ENCODE data around the gene SMC6.

SMC6 gene

GRCh38 chr2:17762451-17762850, 8.8 kb upstream of the SMC6 start:
- DNase-seq, result no peak

DNA sequence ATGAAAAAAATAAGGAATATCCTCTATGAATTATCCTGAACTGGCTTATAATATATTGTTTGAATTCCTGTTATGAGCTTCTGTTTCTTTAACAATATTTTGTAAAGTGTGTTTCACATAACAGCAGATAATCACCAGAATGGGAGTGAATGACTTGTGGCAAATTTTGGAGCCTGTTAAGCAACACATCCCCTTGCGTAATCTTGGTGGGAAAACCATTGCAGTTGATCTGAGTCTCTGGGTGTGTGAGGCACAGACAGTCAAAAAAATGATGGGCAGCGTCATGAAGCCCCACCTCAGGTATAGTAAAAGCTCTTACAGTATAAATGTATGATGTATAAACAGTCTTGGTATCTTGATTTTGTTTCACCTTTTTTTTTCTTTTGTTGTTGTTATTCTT, 6.2 kb upstream of the SMC6 start:
- no peak for DNase-seq

- no peak for DNase-seq
These were observed 4.5 kb upstream of the SMC6 start for GRCh38 chr2:17758118-17758517.

DNA sequence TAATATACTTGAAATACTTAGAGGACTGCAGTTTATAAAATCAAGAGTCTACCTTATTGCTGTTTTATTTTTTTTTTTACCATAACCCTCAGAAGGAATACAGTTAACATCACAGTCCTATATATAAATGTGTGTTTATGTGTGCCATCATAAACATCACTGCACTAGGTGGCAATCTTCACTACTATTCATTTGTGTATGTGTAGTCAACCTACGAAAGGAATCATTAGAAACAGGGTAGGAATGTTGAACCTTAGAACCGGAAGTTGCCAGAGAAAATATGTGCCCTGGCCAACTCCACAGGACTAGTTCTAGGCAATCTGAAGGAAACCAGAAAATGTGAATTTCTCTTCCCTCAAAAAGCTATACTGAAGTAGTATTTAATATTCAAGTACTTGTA, 3.7 kb upstream of the SMC6 start:
- DNase-seq, result peak; percentile 59

DNA sequence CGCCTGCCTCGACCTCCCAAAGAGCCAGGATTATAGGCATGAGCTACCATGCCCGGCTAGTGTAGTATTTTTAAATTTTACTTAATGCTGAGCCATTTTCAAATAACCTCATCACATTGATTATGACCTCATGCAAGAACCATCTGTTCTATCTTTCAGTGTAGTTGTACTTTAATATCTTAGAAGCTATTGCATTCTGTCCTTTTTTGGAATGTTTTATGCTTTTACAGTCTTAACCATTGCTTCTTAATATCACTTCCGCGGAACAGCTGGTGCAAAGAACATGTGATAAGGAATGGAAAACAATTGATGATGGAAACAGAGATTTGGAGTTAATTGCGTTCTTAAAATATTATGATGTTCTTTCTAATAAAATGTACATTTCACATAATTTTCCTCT, 3.1 kb upstream of the SMC6 start:
- DNase-seq, result peak; percentile 50

- DNase-seq, result no peak
These were observed 1.3 kb upstream of the SMC6 start for GRCh38 chr2:17754773-17755425.

DNA sequence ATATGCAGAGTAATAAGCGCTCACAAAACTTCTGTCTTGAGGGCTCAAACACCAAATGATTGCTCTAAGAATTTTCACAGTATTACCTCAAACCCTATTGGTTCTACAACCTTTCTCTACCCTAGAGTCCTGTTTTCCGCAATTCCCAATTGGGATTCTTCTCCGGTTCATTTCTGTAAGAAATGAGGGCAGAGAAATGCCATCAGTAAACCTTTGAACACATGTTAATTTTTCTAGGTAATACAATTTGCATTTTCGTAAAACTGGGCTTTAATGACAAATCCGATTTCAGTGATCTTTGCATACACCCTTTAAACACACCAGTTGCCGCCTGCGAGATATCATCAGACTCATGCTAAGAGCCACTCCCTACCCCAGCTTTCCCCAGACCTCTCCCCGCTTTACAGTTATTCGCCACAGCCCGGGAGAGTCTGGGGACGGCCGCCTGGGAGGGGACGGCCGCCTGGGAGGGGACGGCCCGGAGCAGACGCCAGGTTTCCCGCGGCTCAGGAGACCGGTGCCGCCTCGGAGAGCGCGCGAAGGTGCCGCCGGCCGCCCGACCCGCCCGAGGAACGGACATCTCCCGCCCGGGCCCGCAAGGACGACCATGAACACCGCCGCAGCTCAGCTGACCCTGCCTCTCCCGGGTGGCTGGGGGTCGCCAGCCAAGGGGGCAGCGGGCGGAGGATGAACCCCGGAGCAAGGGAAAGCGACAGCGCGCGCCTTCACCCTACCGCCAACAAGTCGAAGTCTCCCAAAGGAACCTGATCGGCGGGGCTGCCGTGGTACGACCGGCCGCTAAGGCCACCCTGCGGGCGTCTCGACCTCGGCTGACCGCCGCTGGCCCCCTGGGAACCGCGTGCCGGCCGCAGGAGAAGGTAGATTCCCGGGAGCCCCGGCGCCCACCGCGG, 463 bp downstream of the SMC6 start:
- DNase-seq, result peak; percentile 65

DNA sequence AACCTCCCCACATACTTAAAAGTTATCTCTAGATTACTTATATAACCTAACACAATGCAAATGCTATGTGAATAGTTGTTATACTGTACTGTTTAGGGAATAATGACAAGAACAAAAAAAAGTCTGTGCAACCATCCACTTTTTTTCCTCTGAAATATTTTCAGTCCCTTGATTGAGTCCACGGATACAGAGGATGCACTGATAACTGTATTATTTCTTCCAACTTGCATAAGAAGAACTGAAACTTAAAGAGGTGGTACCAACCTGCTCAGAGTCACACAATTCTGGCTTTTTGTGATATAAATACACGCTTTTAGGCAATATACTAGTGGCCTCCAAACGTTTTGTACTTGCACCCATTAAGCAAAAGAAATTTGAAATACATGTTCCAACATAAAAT, 1.4 kb downstream of the SMC6 start:
- no peak for DNase-seq

GRCh38 chr2:17749753-17750438, 3.7 kb downstream of the SMC6 start:
- DNase-seq, result no peak

DNA sequence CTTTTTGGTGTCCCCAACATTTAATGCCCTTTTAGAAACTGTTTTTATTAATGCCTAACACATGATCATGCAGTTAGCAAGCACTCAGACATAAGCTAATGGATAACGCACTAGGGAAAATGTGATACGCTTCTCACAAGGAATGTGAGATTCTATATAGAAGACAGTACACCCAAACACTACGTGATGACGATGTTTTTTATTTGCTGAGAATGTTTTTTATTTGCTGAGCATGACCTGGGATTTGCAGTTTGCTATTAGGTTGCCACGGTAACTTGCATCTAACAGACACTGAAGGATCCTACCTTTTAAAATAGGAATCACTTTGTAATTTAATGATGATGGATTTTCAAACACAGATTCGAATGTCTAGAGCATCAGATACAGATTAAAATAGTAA, 4.9 kb downstream of the SMC6 start:
- DNase-seq, result no peak

DNA sequence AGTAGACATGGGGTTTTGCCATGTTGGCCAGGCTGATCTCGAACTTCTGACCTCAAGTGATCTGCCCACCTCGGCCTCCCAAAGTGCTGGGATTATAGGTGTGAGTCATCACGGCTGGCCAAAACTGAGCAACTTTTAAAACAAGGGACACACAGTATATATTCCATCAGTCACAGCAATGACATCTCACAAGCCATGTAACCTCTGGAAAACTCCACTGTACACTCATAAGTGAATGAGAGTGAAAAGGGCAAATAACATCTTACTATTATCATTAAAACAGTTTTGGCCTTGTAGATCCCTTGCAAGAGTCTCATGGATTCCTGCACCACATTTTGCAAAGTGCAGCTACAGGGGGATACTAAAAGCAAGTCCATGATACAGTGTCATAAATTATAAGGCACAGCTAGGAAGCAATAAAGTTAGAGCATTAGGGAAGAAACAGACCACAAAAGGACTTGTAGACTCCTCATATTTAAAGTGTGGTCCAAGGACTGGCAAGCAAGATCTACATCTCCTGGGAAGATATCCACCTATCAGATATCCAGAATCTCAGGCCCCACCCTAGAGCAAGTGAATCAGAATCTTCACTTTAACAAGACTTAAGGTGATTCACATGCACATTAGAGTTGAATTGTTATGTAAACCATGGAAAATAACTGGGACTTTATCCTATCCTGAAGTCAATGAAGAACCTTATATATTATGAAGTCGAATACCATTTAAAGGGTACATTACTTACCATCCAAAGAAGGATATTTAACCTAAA, 5.7 kb downstream of the SMC6 start:
- DNase-seq, result no peak

DNA sequence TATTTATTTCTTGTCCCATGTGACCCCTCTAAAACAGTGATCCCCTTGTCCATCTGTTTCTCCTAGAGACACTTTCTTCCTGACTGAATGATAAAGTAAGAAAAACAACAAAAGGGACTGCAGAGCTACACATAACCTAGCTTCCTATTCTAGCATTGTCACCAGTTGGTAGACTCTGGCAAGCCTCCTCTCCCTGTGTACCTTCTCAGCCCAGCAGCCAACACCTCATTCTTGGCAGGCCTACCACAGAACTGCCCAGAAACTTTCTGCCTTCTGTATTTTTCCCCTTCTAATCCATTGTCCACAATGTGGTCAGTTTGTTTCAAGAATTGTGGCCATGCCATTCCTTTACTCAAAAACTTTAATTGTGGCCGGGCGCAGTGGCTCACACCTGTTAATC, 13.4 kb downstream of the SMC6 start:
- DNase-seq, result no peak

DNA sequence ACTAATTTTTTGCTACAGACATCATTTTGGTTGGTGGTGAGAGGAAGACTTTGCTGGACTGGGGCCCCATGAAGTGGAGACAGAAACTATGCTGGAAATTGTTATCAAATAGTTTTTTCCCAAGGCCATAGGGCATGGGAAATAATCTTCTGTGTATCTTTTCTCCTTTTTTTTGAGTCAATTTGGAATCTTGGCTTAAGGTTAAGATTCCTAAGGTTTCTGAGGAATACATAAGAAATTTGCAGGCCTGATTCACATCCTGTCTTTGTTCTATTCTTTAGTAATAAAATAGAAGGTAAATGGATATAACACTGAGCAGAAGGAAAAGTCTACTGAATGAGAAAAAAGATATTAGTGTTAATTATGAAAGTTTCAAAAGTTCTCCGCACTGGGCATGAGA, 16.6 kb downstream of the SMC6 start:
- DNase-seq, result peak; percentile 78

GRCh38 chr2:17735864-17736263, 17.7 kb downstream of the SMC6 start:
- DNase-seq, result no peak

- DNase-seq, result no peak
These were observed 20.0 kb downstream of the SMC6 start for GRCh38 chr2:17733599-17733998.

GRCh38 chr2:17729880-17730279, 23.7 kb downstream of the SMC6 start:
- no peak for DNase-seq

- DNase-seq, result no peak
These were observed 25.4 kb downstream of the SMC6 start for GRCh38 chr2:17728210-17728609.

DNA sequence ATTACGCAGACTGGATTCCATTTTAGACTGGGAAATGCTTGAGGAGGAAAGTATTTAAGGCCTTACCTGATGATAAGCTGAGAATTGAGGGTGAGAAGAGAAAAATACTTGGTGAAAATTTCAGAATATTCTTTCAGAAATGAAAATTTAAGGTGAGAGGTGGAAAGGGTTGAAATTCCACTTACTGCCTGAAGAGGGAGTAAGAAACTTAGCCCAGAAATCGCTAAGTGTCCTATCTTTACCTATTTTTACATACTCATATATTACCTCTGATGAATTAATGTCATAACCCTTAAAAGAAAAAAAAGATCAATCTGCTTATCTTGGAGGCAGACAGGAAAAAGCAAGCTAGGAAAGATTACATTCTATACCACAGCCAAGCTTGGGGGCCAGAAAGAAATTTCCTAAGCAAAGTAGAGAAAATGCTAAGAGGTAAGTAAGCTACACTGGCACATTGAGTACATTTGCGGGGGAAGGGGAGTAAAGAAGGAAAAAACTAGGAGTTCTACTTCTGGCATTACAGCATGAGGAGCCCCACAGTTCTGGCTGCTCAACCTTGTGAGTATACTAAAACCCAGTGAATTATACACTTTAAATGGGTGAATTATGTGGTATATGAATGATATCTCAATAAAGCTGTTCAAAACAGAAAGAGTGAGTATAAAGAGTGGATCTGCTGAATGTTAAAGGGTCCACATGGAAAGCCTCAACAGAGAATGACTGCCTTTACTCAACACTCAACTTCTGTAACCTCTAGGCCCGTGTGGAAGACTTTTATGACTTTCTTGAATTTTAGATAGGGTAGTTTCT, 33.8 kb downstream of the SMC6 start:
- DNase-seq, result peak; percentile 19

DNA sequence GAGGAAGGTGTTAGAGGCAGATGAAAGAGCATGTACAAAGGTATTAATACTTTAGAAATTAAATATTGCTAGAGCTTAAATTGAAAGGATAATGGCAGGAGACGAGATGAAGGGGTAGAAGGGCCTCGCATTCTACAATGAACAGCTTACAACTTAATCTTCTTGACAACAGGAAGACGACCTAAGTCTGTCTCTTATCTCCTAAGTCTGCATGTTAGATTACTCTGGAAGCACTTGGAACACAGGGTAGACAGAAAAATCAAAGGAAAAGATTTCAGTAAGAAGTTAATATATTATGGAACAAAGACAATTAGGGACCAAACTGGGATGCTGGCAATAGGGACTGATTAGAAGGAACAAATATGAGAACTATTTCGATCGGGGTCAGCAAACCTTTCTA, 34.9 kb downstream of the SMC6 start:
- no peak for DNase-seq

DNA sequence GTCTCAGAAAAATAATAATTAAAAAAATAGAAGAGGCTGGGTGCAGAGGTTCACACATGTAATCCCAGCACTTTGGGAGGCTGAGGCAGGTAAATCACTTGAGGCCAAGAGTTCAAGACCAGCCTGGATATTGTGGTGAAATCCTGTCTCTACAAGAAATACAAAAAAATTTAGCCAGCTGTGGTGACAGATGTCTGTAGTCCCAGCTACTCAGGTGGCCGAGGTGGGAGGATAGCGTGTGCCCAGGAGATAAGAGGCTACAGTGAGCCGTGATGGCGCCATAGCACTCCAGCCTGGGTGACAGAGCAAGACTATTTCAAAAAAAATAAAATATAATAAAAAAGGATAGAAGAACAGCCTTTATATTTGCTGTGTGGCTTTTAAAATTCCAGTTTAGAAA, 35.9 kb downstream of the SMC6 start:
- DNase-seq, result no peak

DNA sequence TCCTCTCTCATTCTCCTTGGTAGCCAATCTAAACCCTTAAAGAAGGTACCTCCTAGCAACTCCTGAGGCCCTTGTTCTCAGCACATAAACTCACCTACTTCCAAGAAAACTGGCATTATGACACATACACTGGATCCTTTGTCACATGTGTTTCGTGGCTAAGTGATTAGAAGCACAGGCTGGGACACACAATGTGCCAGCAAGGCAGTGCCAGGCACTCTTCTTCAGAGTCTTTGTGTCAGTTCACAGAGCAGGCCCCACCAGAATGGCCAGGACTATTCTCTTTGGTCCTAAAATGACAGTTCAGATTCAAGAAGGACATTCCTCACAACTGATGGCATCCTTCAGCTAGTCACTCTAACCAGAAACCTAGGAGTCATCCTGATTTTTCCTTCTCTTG, 40.3 kb downstream of the SMC6 start:
- no peak for DNase-seq
